Peyer's patch (tissue), 4 donors: ENCODE data around the gene FAF2.

Experiments used
- CTCF ChIP-seq, 6 experiments: fragments of 450-650 bp in 4 of 6; fragments of 200-600 bp in 2 of 6; sonication (generic) in 1 of 6; IDR thresholded peaks; one replicate each; pipeline ENCODE4 v1.5.1; 2017 to 2019; ENCODE audit warnings: antibody characterized with exemption in 6 of 6, mild to moderate bottlenecking in 3 of 6, moderate library complexity in 1 of 6
- POLR2A ChIP-seq, 2 donors: fragments of 450-650 bp; IDR thresholded peaks; one replicate each; pipeline ENCODE4 v1.5.1; 2017; ENCODE audit warnings: antibody characterized with exemption in 2 of 2, mild to moderate bottlenecking in 2 of 2, moderate library complexity in 2 of 2

- TF ChIP-seq CTCF (IDR thresholded peaks at IDR 0.05) (no peak), POLR2A (IDR thresholded peaks at IDR 0.05) (no peak)
Observed at GRCh38 chr5:176446028-176446665, 2.0 kb upstream of the FAF2 start.
